ENCODE measurements around the gene NDUFA12.

The NDUFA12 gene

DNA sequence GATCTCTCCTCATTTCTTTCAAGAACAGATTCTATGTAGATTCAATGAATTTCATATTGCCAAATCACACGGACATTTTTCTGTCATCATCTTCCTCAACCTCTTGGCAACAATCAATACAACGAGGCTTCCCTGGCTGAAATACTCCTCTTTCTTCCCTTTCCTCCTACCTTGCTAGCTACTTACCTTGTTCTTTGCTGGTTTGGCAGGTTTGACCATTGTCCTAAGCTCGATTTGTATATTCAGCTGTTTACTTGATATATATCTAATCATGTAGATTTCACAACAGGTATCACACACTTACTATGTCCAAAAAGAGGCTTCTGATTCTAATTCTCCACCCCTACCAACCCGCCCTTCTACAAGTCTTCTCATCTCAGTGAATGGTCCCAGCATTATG, 23.6 kb downstream of the NDUFA12 start:
- DNase-seq: no peak

DNA sequence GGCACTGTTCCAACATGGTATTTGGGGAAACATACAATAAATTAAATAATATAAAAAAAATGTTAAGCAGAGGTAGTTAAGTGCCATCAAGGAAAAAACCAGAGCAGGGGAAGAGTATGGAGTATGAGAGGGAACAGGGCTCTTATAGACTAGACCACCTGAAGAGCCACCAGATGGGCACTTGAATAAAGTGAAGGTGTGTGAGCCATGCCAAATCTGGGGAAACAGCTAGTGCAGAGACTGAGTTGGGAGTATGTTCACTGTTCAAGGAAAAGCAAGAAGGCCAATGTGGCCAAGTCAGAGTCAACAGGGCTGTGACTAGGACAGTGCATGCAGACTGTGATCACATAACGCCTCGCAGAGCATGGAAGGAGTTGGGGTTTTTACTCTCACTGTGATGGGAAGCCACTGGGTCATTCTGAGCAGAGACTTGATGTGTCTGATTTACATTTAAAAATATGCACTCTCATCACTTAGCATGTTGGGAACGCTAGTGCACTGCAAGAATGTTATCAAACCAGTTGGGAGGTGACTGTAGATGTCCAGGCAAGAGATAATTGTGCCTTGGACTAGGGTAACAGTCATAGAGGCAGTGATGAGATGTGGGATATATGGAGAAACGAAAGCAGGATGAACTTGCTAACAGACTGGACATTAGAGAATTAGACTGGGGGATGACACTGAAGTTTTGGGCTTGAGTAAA, 25.6 kb downstream of the NDUFA12 start:
- no peak for DNase-seq

DNA sequence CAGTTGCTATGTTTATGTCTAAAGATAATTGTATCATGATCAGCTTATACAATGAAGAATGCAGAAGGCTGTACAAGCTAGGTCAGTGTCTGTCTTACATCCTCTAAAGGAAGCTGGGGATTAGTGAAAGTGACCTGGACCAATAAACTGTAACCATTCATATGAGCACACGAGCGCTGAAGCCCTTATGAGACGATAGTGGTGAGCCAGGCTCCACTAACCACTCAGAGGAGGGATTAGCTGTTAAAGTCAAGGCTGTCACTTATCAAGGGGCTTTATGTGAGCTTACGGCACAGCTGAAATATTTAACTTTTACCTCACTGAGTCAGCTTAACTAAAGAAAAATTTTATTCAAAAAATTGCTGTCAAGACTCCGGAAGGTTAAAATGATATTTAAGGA, 30.3 kb downstream of the NDUFA12 start:
- DNase-seq: no peak

DNA sequence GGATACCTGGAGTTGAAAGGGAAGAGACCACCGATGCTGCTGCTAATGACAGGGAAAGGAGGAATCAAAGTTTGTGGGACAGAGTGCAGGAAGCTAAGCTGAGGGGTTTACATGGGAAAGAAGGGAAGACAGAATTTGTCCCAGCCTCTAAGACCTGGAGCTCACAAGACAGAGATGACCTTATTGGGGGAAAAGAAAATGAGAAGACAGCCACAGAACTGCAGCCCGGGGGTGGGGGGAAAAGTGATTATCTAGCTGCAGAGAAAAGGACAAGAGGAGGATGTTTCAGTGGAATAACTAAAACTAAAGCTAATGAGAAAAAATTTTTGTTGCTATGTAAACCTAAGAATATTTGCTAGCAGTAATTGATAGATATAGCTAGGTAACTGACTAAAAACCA, 30.7 kb downstream of the NDUFA12 start:
- DNase-seq: no peak

DNA sequence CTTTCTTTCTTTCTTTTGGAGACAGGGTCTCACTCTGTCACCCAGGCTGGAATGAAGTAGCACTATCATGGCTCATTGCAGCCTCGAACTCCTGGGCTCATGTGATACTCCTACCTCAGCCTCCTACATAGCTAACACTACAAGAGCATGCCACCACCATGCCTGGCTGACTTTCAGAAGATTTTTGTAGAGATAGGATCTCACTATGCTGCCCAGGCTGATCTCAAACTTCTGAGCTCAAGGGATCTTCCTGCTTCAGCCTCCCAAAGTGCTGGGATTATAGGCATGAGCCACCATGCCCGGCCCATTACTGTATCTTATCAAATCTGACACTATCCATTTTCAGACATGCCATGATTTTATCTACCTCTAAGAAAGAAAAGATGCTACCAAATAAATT, 31.6 kb downstream of the NDUFA12 start:
- DNase-seq: no peak

DNA sequence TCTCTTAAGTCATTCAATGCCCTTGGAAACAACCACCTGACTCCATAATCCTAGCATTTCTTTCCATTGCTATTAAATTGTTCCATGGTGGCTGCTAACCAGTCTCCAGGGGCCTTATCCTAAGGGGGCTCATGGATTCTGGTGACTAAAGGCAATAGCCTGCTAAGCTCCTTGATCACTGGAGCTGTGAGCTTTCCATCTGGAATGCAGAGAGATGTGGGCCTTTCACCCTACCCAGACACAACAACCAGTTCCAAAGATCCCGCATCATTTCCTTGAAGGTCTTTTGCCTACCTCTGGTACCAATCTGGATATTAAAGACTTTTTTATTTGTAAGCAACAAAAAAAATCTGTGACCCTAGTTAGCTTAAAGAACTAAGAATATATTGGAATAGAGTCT, 32.9 kb downstream of the NDUFA12 start:
- DNase-seq: no peak

DNA sequence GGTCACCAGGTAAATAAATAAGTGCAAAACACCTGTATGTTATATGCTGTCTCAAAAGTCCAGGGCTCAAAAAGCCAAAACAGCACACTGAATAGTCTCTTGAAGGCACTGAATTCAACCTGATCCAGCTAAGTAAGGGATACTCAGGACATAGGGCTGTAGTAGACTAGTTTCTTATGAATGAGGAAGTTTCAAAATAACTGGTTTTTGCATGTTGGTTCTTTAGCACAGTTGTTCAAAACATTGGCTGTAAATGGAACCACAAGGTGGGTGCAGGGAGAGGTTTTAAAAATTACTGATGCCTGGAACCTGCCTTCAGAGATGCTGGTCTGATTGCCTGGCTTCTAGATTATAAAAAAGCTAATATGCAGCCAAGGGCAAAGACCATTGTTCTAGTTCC, 34.1 kb downstream of the NDUFA12 start:
- no peak for DNase-seq

DNA sequence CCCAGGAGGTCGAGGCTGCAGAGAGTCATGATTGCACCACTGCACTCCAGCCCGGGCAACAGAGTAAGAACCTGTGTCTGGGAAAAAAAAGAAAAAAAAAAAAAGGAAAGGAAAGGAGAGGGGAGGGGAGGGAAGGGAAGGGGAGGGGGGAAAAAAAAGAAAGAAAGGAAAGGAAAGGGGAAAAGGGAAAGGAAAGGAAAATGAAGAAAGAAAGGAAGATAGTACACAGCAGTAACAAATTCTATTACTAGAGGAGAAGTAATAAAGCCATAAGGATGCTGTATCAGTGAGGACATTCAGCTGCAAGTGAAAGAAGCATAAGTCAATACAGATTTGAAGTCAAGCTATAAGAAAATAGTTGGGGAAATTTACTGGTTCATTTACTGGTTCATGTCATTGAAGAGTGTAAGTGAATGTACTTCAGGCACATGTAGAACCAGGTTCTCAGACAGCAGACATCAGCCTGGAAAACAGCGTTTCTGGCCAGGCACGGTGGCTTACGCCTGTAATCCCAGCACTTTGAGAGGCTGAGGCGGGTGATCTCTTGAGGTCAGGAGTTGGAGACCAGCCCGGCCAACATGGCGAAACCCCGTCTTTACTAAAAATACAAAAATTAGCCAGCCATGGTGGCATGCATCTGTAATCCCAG, 37.4 kb downstream of the NDUFA12 start:
- no peak for DNase-seq

DNA sequence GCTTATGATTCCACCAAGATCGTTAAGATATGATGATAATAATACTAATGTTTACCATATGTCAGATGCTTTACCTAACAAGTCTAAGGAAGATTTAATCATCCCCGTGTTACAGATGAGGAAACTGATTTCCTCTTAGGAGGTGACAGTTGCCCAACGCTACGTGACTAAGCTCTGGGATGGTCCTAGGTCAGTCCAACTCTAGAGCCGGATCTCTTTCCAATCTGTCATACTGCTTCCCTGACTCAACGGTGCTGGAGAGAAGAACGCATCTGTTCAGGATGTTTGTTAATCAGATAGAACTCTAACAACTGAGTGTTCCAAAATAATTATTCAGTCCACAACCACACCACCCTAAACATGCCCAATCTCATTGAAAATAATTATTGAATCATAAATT, 39.8 kb downstream of the NDUFA12 start:
- DNase-seq: no peak

DNA sequence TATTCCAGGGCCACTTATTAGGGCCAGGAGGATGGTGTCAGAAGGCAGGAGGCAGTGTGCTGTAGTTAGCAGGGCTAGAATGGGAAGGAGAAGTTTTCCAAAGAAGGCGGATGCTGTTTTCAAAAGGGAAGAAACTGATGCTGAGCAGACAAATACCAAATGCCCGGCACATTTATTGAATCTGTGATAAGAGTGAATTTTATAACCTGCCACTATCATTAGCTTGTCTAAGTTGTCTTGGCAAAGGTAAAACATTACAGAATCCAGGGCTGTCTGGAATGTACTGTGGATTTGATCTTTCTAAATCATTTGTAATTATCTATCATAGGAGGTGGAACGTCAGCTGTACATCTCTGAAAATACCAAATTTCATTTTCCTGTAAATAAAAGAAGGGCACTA, 40.8 kb downstream of the NDUFA12 start:
- no peak for DNase-seq

DNA sequence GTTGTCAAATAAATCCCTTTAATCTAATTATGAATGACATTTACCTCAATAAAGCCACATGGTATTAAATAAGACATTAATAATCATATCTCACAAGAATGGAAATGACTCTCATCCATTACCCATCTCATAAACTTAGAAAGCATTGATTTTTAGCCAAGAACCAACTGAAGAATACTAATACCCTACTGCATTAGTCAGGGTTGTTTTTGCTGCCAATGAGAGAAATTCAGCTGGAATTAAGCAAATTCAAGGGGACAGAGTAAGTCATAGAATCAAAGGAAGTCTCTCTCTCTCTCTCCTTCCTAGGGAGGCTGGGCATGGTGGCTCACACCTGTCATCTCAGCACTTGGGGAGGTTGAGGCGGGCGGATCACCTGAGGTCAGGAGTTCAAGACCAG, 41.6 kb downstream of the NDUFA12 start:
- DNase-seq: no peak

DNA sequence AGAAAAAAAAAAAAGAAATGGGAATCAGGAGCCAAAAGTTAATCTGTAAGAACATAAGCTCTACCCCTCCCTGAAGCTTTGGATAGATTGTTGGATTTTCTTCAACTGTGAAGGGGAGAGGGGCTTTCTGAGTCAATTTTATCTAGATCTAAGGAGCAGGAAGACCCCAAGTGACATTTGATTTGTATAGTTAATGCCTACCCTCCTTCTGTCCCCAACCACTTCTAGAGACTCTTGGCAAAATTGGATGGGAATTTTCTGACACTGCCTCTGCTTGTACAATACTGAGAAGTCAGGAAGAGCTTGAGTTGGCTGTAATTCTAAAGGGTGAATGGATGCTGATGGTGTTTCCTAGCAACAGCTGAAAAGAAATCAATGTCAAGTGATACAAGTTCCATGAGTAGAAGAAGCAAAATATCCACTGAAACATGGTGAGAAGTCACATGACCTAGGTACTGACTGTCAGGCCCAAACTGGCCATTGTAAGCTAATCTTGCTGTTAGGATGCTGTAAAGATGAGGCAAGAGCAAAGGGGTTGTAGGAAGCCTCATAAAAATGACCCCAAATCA, 42.2 kb downstream of the NDUFA12 start:
- DNase-seq: no peak

DNA sequence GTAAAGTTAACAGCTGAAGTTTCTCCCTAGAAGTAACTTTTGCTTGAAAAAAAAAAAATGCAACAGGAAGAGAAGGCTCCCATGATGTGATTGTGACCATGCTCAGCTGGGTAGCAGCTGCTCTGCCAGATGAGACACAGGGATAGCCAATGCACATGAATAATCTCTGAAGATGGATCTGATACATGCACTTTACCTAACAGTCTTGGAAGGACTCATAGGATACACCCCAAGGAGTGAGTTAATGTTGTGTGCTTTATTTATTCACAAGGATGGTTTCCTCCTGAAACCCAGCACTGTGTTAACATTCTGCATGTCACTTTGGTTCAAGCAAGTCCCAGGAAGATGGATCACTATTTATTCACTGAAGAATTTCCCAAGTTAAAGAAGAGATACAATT, 46.5 kb downstream of the NDUFA12 start:
- no peak for DNase-seq

DNA sequence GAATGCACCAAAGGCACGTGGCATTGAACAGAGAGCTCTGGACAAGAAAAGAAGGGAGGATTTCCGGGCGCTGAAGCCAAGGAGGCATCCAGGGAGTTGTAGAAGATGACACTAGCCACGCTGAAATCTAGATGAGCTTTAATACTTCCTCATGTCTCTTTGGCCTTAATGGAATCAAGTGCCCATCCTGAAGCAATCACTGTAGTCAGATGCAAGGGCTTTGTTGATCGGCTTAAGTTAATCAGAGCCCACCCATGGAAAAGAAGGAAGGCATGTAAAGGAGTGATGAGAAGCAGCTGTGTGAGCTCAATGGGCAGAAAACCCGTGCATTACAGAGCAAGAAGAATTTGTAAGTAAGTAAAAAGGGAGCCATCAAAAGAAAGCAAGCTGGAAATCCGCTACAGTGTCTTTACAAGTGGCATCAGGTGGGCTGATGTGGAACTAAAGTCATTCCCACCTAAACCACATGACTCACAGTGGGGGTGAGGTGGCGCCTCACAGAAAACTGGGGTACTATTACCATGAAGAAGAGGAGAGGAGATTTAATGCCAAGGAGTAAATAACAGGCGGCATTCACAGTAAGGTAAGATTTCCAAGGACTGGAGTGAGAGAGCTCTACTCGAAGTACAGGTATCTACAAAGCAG, 48.4 kb downstream of the NDUFA12 start:
- DNase-seq: no peak

DNA sequence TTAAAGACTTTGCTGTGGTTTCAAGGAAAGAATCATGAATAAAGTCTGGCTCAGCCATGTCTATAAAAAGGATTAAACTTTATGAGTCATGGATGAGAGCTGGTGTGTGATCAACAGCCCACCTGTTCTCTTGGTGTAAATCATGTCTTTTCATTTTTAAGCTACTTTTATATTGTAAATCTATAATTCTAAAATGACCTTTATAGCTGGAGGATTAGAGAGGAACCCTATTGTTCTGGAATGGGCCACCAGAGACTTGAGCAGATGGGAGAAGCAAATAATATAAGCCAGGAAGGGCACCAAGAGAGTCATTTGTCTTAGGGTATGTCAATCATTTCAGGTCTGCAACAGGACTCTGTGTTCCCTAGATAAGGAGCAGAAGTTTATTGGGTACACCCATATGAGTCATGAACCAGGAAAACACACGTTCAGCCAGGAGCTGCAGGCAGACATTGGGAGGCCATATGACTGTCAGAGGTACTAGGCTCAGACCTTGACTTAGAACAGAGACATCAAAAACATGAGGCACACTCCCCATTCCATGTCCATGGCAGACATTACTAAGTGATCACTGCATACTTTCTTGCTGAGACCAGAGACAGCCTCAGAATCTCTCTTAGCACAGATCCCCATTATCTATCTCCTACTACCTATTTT, 49.3 kb downstream of the NDUFA12 start:
- DNase-seq: no peak

DNA sequence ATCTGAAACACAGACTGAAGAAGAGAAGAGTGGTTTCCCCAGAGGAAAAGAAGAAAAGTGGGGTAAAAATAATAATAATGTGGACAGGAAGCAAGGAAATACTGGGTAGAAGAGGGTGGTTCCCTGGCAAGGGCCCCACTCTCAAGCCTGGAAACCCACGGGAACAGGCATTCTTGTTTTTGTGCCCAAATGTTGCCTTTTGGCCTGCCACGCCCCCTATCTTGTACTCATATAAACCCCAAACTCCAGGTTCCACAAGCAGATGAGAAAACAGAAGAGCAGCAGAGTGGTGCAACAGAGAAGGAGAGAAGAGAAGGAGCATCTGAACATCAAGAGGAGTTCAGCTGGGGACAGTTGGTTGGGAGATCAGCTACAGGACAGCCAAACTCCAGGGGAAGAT, 51.2 kb downstream of the NDUFA12 start:
- DNase-seq: no peak

DNA sequence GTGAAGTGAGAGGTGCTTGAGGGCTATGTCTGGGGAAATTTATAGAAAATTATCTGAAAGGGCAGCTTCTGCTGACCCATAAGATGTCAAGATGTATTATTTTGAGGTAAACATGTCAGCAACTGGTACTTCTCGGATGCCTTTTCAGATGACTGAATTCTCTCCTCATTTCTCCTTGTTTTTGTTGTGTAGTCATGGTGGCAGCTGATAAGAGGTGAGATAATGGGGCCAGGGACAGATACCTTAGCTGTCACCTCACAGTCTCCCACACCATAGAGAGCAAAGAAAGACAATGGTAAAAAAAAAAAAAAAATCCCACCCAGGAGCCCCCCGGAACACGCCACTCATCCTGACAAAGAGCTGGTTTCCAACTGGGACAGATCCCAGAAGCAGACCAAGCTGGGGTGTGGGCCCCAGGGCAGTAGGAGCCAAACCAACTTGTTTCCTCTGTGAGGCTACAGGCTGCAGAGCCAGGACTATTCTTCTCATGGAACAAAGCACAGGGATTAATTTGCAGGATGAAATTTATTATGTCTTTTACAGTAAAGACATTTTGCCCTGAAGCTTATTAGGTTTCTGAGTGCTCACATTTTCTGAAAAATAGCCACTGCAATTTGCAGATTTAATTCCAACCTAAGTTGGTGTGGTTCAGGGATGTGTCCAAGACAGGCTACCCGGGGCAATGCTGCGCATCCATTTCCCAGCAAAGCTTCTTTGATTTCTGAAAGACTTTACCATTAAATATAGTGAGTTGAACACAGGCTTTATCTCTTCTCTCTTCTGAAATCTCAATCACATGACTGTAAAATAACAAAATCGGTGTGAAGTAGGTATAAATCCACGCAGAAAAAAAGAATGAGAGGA, 52.2 kb downstream of the NDUFA12 start:
- DNase-seq: no peak

DNA sequence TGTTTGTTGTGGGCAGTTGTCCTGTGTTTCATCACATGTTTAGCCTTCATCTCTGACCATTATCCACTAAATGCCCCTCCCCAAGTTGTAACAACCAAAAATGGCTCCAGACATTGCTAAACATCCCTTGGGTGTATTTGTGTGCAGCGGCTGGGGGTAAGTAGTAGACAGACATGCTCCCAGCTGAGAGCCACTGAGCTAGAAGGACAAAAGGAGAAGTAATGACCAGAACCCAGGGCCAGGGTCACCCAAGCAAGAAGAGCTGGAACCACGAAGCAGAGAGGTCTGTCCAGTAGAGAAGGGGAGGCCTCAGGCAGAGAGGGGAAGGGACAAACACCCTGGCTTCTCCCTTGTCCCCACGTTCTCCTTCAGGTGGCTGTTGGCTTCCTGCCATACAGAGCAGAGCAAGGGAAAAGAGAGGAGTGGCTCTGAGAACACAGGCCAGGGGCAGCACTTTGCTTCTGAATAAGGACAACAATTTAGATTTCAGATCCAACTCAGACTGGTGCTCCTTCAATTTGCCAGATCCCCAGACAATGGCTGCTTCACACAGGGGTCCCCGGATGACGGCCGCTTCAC, 55.2 kb downstream of the NDUFA12 start:
- DNase-seq: no peak

DNA sequence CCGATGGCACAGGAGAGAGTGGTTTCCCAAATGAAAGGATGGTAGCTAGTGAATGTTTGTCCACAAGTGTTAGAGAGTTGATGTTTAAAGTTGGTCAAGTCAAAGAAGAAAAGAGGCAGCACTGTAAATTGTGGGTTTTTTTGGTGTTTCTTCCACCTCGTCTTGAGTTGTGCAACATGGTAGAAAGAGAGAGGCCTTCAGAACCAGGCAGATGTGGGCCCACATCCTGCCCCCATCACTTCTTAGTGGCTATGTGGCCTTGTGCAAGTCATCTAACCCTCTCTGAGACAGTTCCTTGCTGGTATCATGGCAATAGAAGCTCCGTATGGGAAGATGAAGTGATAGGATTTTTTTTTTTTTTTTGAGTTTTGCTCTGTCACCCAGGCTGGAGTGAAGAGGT, 60.8 kb downstream of the NDUFA12 start:
- DNase-seq: peak; percentile 33

DNA sequence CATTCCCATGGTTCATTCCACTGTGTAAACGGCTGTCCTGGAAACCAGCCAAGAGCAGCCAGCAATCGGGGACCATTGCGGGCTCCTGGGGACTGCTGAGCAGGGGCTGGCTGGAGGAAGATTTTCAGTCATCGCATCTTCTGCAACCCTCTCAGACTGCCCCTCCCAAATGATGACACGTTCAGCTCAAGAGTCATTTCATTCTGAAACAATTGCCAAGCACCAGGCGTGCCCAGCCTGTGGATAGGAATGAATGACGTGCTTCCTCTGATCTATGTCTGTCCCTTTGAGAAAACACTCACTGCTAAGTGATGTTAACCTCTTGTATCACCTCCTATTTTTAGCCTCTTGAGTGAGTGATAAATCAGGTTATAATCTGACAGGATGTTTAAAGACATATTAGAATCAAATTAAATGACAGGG, 62.0 kb downstream of the NDUFA12 start:
- peak; percentile 22 for DNase-seq

DNA sequence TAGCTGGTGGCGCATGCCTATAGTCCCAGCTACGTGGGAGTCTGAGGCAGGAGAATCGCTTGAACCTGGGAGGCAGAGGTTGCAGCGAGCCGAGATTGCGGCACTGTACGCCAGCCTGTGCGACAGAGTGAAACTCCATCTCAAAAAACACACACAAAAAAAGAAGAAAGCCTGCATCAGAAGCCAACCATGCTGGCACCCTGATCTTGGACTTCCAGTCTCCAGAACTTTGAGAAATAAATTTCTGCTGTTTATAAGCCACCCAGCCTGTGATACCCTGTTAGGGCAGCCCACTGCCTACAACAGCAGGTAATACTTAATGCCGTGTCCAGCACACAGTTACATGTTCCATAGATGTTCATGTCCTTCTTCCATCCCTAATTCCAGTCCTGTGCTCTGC, 62.7 kb downstream of the NDUFA12 start:
- DNase-seq: no peak

DNA sequence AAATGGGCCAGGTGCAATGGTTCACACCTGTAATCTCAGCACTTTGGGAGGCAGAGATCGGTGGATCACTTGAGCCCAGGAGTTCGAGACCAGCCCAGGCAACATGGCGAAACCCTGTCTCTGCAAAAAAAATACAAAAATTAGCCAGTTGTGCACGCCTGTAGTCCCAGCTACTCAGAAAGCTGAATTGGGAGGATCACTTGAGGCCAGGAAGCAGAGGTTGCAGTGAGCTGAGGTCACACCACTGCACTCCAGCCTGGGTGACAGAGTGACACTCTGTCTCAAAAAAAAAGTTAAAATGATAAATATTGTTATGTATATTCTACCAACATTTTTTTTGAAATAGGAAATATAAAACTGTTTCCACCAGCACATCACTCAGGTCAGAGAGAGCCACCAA, 64.9 kb downstream of the NDUFA12 start:
- no peak for DNase-seq
